Vagina (tissue), 2 donors: ENCODE results near the gene HCRTR1.

Experiments used
- POLR2A ChIP-seq, 2 donors: fragments of 450-650 bp; IDR thresholded peaks; one replicate each; pipeline ENCODE4 v1.6.1; 2017; ENCODE audit warnings: antibody characterized with exemption in 2 of 2, mild to moderate bottlenecking in 2 of 2, moderate library complexity in 2 of 2
- POLR2AphosphoS5 ChIP-seq, 2 donors: sonication (generic); formaldehyde crosslinking; IDR thresholded peaks; one replicate each; pipeline ENCODE4 v1.9.0; 2017; ENCODE audit warnings: antibody characterized with exemption in 2 of 2, mild to moderate bottlenecking in 2 of 2, low read depth in 1 of 2; ENCODE audit not compliant: insufficient read depth in 1 of 2

GRCh38 chr1:31646259-31646960 is 28.9 kb downstream of the HCRTR1 start:
- TF ChIP-seq POLR2A (IDR thresholded peaks at IDR 0.05) (no peak), POLR2AphosphoS5 (IDR thresholded peaks at IDR 0.05; ENCODE audit: insufficient read depth in 1 of 2, low read depth in 1 of 2) (no peak)
